ENCODE data around the gene ZEB2.

DNA sequence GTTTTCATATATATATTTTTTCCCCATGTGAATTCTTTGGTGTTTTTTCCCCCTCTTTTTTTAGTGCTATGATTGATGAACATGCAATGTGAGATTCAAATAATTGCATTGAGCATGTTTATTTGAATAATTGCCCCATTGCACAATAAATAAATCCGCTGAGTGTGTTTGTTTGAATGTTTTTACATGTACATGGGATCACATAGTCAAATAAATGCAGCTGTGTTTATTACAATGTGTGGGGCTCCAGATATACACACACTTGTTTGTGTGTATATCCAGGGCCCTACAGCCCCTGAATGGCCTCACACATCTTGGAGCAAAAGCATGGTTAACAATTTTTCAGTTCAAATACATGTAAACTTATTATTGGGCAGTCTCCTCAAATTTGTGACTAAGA is 134.5 kb downstream of the ZEB2 start:
- TF ChIP-seq ELF4 (IDR thresholded peaks at IDR 0.05), result no peak
- no peak for TF ChIP-seq BHLHE40 (IDR thresholded peaks at IDR 0.05; ENCODE audit: borderline replicate concordance)
- TF ChIP-seq LEF1 (IDR thresholded peaks at IDR 0.05; ENCODE audit: borderline replicate concordance), result no peak
- TF ChIP-seq SP1 (IDR thresholded peaks at IDR 0.05), result no peak
- TF ChIP-seq FOXM1 (IDR thresholded peaks at IDR 0.05; ENCODE audit: borderline replicate concordance), result no peak
- TF ChIP-seq CTBP1 (IDR thresholded peaks at IDR 0.05; ENCODE audit: borderline replicate concordance), result no peak
- TF ChIP-seq, protein P1, sequence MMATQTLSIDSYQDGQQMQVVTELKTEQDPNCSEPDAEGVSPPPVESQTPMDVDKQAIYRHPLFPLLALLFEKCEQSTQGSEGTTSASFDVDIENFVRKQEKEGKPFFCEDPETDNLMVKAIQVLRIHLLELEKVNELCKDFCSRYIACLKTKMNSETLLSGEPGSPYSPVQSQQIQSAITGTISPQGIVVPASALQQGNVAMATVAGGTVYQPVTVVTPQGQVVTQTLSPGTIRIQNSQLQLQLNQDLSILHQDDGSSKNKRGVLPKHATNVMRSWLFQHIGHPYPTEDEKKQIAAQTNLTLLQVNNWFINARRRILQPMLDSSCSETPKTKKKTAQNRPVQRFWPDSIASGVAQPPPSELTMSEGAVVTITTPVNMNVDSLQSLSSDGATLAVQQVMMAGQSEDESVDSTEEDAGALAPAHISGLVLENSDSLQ (IDR thresholded peaks at IDR 0.05), result no peak

All from HEK293T (cell line).